Stimulated activated CD4-positive, alpha-beta T cell treated with anti-CD3 and anti-CD28 coated beads, TNF-alpha, amount 100 ng/mL, for 1 hour (primary cell): Measurements from ENCODE around the gene SLC9A9.

Source experiments
- DNase-seq, 3 donors: peaks; one replicate each; pipeline ENCODE4 v3.0.0-alpha.2; 2020; ENCODE audit warnings: low read depth in 3 of 3, low spot score in 1 of 3

Gene SLC9A9

GRCh38 chr3:143514109-143514508 is 334.2 kb downstream of the SLC9A9 start:
- DNase-seq, result no peak

- DNase-seq, result no peak
Measured at GRCh38 chr3:143511174-143511879, 336.9 kb downstream of the SLC9A9 start.

GRCh38 chr3:143510601-143511000 is 337.7 kb downstream of the SLC9A9 start:
- DNase-seq, result no peak

GRCh38 chr3:143507735-143508580 is 340.3 kb downstream of the SLC9A9 start:
- no peak for DNase-seq

- DNase-seq, result no peak
Measured at GRCh38 chr3:143506190-143506589, 342.1 kb downstream of the SLC9A9 start.

DNA sequence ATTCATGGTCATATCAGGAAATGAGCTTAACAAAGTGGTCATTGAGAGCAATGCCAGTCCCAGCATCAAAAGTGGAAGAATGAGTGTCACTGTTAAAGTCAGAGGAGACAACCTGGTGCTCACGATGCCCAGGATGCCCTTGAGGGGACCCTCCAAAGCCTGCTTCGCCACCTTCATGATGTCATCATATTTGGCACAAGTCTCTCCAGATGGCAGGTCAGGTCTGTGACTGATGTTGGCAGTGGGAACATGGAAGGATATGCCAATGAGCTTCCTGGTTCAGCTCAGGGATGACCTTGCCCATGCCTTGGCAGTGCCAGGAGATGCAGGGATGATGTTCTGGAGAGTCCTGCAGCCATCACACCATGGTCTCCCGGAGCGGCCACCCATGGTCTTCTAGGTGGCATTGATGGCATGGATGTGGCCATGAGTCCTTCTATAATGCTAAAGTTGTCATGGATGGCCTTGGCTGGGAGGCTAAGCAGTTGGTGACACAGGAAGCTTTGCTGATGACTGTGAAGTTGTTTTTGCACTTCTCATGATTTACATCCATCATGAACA is 344.9 kb downstream of the SLC9A9 start:
- DNase-seq, result no peak

- no peak for DNase-seq
Measured at GRCh38 chr3:143502081-143502480, 346.2 kb downstream of the SLC9A9 start.

GRCh38 chr3:143497382-143497781 is 350.9 kb downstream of the SLC9A9 start:
- DNase-seq, result no peak

- no peak for DNase-seq
Measured at GRCh38 chr3:143496191-143496590, 352.1 kb downstream of the SLC9A9 start.

DNA sequence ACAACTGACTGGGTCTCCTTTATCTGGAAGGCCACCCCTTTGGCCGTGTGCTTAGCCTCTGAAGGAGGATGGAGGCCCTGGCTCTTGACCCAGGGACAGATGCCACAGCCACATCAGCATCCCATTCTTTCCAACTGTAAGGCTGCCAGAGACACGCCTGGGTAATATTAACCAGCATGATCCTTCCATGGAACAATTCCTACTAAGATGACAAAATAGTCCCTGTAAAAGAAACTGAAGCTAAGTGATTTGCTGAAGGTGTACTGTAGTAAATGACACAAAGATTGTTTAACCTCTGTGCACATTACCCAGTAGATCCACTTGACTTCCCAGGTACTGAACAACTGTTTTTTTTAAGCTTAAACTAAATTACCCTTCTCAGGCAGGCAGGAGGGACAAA is 352.7 kb downstream of the SLC9A9 start:
- DNase-seq, result no peak

GRCh38 chr3:143486611-143487010 is 361.7 kb downstream of the SLC9A9 start:
- DNase-seq, result no peak

DNA sequence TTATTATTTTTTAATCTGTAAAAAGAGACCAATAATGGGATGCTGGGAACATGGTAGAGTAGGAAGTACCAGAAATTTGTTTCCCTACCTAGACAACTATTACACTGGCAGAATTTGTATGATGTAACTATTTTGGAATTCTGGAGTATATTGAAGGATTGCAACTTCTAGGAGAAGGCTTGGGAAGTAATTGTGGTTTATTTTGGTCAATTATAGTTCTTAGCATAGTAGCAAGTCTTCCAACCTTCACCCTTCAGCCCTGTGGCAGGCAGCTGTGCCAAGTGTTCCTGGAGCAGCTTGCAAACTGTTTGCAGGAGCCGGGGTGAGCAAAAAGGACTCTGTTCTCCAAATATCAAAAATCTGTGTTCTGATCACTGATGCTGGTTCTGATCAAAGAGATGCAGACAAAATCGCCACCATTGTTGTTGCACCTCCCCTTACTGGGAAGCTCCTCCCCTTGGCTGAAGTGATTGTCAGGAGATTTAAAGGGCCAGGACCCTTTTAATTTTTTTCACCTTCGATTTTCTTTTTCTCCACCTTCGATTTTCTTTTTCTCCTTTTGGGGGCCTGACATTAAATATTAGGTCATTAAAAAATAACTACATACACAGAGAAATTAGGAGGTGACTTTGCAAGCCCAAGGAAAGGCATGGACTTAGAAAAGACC is 363.3 kb downstream of the SLC9A9 start:
- DNase-seq, result no peak

DNA sequence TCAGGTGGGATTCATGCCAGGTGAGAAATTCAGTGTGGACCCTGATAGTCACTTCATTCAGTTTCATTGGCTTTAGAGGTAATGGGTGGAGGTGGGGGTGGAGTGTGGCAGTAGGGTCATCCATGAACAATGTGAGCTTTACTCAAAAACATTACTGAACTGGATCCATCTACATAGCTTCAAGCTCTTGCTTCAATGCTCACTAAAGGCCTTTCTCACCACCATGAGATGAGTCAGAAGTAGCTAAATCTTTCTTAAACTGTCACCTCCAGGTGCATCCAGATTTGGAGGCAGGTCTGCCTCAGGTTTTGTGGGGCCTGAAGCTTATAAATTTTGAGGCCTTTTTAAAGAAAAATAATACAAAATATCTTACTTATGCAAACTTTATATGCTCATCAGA is 365.1 kb downstream of the SLC9A9 start:
- DNase-seq, result no peak

GRCh38 chr3:143482106-143483088 is 365.9 kb downstream of the SLC9A9 start:
- DNase-seq, result no peak

- no peak for DNase-seq
Measured at GRCh38 chr3:143480344-143480743, 367.9 kb downstream of the SLC9A9 start.

DNA sequence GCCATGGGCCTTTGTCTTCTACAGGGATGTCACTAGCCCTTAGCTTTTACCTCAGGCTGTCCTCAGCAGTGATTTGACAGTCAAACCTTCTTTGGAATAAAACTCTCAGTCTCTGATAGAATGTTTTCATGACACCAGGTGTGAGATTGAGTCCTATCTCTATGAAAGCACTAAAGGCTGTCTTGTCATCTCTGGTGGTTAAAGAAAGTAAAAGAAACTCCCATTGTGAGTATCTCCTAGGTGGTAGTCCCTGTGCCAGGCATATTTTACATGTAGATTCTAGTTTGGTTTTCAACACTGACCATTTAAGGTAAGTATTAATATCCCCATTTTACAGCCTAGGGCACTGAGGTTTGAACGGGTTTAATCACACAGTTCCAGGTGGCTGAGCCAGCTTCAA is 368.5 kb downstream of the SLC9A9 start:
- no peak for DNase-seq

DNA sequence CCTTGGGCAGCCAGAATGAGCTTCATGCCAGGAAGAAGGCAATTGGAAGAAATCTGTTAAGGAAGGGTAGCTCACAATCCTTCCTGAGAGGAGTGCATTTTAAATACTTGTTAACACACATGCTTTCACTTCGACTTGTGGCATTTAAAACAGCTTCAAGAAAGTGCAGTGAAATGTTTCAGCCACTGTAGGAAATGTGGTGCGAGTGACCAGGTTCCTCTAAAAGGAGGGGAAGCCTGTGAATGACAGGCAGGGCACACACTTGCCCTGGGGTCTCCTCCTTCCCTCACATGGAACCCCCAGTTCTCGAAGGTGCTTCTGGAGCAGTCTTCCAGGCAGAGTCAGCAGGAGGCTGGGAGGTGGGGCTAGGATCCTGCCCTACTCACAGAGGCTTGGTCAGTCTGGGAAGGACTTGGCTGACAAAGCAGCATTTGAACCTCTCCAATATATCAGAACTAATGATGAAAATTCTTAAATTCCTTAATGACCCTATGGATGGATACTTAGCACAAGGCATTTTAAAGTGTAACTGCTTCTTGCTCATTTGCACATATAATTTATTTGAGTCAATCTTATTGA is 370.1 kb downstream of the SLC9A9 start:
- DNase-seq, result no peak

GRCh38 chr3:143476965-143477640 is 371.2 kb downstream of the SLC9A9 start:
- DNase-seq, result no peak

DNA sequence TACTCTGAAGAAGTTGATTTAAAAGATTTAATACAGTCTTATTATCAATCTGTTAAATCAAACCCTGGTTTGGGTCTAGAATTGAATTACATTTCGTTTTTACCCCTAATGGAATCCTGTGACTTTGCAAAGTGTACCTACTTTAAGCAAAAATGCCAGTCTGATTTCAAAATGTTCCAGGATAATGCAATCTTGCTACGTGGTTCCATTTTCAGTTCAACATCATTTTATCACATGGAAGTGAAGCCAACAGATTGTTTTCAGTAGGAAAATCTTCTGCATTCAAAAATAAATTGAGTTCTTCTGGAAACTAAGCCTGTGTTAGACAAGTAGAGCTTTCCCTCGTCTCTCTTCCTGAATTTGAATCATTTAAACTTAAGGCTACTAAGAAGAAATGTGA is 372.3 kb downstream of the SLC9A9 start:
- DNase-seq, result no peak
